HG02981 (cell line): Measurements from ENCODE around the gene CD22.

Experiments used
- ATAC-seq: cut with Tn5 transposase; IDR thresholded peaks from one replicate; pipeline ENCODE4 v1.9.1; 2021; ENCODE audit warnings: mild to moderate bottlenecking, moderate library complexity; ENCODE audit not compliant: unreplicated experiment

The CD22 gene

DNA sequence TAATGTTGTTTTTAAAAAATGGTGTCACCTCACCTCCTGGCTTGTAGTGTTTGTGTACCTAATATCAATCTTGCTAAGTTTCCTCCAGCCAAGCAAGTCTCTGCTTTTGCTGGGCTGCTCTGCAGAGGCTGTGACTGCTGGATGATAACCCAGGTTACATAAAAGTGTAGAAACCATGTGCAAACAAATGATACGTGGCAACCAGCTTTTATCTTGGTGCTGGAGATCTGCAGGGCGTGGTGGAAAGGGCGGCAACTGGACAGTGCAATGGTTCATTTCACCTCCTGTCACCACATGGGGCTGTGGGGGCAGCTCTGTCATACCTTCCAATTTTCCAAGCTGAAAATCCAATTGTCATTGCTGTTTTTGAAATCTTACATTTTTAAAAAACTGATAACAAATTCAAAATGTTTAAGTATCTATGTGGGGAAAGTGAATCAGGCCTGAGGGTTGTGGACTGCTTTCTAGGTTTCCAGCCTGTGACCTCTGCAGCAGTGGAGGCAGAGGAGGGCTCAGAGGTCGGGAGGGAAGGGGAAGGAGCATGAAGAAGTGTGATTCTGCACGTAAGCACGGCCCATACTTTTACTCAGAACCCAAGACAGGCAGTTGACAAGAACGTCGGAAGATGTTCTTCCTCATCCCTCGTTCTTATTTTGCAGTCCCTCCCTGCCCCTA lies 51.6 kb downstream of the CD22 start:
- no peak for ATAC-seq

DNA sequence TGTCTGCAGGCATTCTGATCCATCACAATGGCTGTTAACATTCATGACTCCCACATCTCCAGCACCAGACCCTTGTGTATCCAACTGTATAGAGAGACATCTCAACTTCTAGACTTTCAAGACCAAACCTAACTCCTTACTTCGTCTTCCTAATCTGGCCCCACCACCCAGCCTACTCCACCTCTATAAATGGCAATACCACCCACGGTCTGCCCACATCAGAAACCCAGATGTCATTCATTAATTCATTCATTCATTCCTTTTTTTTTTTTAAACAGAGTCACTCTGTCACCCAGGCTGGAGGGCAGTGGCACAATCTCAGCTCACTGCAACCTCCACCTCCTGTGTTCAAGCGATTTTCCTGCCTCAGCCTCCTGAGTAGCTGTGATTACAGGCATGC lies 52.3 kb downstream of the CD22 start:
- ATAC-seq = no peak

DNA sequence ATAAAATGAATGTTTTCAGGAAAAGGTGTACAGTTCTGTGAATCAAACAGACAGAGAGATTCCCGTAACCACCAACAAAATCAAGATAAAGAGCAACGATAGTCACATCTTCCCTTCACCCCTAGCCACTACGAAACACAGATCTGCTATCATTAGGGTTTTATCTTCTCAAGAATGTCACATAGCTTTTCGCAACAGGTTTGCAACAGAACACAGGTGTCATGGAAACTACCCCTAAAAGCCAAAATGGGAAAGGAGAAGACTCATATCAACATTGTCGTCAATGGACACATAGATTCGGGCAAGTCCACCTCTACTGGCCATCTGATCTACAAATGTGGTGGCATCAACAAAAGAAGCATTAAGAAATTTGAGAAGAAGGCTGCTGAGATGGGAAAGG lies 52.9 kb downstream of the CD22 start:
- ATAC-seq = no peak

DNA sequence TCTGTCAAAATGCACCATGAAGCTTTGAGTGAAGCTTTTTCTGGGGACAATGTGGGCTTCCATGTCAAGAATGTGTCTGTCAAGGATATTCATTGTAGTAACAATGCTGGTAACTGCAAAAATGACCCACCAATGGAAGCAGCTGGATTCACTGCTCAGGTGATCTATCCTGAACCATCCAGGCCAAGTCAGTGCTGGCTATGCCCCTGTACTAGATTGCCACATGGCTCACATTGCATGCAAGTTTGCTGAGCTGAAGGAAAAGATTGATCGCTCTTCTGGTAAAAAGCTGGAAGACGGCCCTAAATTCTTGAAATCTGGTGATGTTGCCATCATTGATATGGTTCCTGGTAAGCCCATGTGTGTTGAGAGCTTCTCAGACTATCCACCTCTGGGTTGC lies 54.5 kb downstream of the CD22 start:
- ATAC-seq = no peak

DNA sequence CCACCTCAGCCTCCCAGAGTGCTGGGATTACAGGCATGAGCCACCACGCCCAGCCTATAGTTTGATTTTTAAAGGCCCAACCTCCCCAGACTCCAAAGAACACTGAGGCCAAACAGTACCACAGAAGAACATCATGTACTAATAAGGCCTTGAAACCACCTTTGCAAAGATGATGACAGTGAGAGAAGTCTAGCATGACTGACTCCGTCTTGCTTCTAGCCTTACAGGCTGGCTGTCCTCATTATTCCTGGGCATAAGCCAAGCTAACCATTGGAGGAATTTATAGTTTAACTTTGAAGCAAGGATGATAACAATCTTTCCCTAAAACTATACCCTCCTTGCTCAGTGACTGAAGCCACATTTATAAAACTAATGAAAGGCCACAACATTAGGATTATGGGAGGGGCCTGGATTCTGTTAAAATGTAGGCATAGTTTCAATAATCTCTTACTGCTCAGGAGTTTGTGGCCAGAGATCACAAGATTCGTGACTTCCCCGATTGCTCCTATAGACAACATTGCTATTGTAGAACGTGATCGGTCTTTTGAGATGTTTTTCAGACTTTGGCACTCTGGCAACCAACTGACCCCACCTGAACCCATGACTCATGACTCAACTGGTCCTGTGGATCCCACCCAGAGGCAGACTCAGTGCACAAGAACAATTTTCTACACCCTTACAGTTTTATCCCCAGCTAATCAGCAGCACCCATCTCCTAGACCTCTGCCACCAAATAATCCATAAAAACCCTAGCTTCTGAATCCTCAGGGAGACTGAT lies 59.5 kb downstream of the CD22 start:
- ATAC-seq = no peak

DNA sequence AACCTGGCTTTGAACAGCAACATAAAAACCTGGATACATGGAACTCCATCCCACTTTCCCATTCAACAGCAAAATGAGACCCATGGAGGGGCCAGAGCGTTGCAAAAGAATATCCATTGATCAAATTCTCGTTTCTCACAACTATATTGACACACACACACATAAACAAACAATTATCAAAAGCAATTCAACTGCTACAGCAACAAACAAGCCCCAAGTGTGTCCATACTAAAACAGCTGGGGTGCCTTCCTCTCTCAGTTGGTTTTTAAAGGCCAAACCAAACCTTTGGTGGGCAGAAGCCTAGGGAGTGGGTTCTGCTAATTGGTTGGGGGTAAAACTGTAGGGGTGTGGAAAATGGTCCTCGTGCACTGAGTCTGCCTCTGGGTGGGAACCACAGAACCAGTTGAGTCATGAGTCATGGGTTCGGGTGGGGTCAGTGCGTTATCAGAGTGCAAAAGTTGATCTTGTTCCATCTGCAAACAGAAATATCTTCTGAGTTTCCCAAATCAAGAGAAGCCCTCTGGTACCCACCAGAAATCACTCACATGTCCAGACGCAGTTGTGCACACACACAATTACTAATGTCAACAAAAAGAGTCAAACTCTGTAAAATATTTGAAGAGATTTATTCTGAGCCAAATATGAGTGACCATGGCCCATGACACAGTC lies 60.3 kb downstream of the CD22 start:
- no peak for ATAC-seq

DNA sequence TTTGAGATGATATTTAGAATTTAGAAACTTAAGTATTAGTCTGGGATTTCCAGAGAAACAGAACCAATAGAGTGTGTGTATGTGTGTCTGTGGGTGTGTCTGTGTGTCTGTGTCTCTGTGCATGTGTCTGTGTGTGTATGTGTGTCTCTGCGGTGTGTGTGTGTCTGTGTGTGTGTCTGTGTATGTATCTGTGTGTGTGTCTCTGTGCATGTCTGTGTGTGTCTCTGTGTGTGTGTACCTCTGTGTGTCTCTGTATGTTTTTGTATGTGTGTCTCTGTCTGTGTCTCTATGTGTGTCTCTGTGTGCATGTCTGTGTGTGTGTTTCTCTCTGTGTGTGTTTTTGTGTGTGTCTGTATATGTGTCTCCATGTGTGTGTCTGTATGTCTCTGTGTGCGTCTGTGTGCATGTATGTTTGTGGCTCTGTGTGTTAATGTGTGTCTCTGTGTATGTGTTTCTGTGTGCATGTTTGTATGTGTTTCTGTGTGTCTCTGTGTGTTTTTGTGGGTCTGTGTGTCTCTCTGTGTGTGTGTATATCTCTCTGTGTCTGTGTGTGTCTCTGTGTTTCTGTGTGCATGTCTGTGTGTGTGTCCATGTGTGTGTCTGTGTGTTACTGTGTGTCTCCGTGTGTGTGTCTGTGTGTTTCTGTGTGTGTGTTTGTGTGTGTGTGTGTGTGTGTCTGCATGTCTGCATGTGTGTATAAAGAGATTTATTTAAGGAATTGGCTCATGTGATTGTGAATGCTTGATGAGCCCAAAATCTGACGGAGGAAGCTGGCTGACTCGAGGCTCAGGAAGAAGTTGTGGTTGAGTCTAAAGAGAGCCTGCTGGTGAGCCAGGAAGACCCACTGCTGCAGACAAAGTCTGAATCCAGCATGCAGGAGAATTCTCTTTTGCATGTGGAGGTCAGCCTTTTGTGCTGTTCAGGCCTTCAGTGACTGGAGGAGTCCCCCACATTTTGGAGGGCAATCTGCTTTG lies 64.0 kb downstream of the CD22 start:
- no peak for ATAC-seq

DNA sequence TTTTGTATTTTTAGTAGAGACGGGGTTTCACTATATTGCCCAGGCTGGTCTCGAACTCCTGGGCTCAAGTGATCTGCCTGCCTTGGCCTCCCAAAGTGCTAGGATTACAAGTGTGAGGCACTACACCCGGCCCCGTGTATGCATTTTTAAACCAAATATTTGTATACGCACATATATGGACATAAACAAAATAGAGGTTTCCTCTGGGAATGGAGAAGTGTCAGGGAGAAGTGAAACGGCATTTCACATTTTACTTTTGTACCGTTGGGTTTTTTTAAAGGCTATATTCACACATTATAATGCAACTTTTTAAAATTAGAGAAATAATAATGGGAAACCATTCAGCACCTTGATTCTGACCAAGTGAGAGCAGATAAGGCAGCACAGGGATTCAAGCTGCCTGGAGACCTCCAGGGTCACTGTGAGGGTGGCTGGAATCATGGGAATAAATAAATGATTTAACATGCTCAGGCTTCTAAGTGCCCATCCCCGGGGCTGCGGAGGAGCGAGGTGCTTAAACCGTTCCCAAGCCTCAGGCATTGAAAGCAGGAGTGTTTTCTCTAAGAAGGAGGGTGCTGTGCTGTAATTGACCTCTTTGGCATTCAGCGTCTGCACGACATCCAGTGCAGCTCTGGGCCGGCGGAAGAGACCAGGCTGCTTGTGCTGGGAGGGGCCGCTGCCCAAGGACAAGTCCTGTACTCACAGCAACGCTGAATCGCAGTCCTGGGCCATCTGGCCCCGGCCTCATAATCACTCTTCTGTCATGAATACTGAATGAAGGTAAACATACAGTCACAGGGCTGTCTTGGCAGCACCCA lies 66.6 kb downstream of the CD22 start:
- ATAC-seq = no peak

DNA sequence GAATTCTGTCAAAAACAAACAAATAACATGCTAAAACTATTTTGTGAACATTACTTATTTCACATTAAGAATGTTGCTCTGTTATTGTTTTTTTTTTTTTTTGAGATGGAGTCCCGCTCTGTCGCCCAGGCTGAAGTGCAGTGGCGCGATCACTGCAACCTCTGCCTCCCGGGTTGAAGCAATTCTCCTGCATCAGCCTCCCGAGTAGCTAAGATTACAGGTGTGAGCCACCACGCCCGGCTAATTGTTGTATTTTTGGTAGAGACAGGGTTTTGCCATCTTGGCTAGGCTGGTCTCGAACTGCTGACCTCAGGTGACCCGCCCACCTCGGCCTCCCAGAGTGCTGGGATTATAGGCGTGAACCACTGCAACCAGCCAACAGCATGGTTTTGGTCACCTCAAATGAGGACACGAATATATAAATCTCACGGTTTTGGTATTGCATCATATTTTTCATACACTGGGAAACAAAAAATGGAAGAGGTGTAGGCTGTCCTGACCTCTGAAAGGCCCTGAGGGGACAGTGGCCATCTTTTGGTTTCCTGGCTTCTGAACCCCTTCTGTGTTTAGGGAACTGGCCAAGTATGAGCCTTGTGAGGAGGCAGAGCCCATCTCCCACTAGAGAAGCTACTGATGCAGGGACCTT lies 67.4 kb downstream of the CD22 start:
- no peak for ATAC-seq
